Occipital lobe (tissue), 2 donors: ENCODE results near the gene SBF2. TPM values are rescaled to one million over a fixed set of nuclear protein-coding genes. Genes with fewer than 3 reads are reported as not detected.

Source experiments
- DNase-seq: peaks from one replicate; lab custom pipeline; 2025; lab: John Stamatoyannopoulos, UW
- total RNA-seq: library from RNA; depleted of rRNA; stranded (reverse); fragments of >200 nt; gene quantifications from one replicate; pipeline ENCODE4 v1.2.3, GENCODE V29; 2014

The SBF2 gene
- total RNA-seq, 1 donor from 2014 or later = 132 TPM

DNA sequence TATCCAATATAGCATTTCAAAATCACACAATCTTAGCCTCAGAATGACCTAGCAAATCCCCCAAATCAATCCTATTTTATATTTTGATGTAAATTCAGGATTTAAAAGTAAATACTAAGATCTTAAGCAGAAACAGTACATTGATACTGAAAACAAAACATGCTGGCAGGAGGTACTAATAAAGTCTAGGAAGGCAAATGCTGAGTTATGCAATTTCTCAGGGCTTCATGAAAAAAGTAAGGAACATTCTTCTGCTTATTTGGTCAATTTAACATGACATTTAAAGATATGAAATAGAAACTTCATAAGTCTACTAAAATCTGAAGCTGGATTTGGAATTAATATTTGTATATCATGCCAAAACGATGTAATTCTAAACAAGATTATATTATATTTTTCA, 476.8 kb downstream of the SBF2 start:
- DNase-seq = no peak

DNA sequence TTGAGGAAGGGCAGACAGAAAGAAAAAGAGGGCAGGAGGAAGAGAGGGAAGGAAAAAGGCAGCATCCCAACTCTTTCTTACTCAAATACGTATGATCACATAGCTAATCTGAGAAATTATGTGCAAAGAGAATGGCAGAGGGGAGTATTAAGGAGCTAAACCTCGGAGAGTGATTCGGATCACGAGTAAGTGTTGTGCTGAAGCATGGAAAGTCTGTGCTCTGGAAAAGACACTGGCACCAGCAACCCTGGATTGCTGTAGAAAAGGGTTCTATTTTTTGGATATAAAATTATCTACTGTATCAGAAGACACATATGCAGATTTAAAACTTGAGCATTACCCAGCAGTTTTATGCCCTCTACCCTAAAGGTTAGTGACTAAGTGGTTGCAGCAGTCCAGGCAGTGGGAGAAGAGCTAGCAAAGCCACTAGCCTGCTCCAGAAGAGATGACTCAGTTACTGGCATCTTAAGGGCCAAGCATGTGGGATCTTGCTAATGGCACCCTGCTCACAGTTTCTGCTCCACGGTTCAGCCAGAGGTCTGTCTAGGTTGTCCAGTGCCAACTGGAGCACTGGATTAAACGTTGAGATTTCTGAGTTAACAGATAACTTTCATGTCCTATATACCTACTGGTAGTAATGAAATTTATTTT, 478.4 kb downstream of the SBF2 start:
- no peak for DNase-seq

DNA sequence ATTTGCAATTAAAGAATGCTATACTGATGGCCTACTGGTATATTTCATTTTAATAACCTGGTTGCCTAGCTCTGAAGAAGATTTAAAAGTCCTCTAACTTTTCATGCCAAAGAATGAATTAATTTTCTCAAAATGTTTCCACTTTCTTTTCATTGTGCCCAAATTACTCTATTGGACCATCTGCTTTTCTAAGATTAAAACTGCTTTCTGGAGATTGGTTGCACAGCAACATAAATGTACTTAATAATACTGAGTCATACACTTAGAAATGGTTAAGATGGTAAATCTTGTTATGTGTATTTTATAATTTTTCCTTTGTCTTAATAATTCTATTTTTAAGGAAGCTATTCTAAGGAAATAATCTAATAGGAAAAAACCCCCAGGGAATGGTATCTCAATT, 479.9 kb downstream of the SBF2 start:
- DNase-seq = no peak

DNA sequence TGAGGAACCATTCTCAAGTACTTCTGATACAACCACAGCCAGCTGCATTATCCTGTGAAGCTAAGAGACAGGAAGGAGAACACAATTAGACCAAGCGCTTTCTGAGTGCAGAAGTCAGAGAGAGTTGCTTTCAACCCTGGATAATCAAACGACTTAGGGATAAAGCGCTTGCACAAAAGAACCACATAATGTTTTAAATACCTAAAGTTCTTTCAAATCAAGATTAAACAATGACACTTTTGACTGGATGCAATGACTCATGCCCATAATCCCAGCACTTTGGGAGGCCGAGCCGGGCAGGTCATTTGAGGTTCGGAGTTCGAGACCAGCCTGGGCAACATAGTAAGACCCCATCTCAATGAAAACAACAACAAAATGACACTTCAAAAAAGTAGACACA, 485.1 kb downstream of the SBF2 start:
- DNase-seq = no peak

DNA sequence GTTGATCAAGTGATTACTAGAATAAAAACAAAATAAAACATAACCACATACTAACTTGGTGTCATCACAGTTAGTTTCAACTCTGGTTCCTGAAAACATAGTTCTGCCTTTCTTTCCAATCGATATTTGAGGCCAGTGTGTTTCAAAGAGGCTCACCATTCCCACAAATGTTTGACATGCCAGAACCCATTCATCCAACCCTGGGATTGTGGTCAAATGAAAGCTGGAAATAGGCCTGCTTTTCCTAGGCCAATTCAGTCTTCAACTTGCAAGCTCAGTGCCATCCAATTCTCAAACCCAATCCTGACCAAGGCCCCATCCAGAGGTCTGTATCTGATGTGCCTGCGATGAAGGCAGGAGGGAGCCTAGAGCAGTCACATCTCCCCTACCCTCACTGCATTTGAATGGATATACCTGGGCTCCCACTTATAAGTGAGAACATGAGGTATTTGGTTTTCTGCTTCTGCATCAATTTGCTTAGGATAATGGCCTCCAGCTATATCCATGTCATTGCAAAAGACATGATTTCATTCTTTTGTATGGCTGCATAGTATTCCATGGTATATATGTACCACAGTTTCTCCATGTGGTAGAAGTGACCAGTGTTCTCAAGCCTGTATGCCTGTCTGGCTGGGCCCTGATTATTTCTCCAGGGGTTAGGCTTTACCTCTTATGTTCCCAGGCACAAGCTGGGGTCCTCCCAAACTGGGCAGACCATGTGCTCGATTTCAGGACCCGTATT, 486.9 kb downstream of the SBF2 start:
- DNase-seq = no peak

DNA sequence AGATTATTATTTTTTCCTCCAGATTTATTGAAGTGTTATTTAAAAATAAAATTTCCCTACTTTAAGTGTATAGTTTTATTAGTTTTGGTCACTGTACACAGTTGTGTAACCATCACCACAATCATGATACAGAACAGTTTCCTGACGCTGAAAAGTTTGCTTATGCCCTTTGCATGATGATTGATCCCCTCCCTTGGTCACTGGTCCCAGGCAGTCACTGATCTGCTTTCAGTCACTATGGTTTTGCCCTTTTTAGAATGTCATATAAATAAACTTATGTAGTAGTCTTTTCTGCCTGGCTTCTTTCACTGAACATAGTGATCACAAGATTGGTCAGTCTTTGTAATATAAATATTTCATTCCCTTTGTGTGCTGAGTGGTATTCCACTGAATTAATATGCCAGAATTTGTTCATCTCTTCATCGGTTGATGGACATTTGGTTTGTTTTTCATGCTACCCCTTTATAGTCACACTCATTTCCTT, 489.6 kb downstream of the SBF2 start:
- DNase-seq = no peak

DNA sequence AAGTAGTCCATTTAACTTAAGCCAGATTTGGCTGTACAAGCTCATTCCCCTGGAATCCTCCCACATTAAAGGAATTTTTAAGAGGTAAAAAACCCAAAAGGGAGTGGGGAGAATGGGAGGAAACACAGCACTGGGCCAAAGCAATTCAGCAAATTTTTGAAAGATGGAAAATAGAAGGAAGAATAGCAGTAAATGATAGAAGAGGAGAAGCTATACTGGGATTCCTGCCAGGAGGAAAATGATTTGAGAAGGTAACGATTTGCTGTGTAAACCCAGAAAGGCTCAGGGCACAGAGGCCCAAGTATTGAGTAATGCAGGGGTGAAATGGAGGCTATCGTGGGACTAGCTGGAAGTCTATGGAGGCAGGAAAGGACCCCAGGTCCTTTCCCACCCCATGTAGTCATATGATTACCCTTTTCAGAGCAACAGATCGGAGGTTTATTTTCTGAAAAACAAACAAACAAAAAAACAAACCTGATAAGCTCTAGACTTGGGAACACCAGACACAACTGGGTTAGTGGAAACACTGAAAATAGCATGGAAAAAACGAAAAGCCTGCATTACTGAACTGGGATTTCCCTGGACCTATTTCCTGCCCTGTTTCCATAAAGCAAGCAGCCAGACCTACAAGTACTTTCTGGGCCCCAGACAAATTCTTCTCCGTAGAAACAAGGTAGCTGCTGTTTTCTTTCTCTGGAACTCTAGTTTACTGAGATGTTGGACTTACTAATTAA, 490.2 kb downstream of the SBF2 start:
- DNase-seq = no peak

DNA sequence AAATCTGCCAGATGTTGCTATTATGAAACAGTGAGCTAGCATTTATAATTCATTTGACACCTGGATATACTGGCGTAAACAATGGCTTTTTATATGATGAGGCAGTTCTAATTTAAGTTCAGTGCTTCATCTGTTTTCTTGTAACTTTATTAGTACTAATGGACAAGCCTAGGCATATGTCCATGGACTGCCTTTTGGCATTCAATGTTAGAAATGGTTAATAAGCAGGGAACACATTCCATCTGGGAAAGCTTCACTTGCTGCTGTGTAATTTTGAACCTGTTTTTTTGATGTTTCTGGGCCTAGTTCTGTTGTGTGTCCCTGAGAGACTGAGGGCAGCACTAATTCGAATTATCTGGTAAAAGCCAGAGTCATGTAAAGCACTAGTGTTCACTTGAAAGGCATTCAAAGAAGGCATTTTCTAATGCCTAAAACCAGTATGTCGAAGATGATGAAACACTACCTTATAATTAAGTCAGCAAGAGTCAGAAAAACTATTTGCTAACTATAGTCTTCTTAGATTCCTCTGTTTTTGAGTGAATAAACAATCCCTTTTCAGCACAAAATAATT, 491.6 kb downstream of the SBF2 start:
- no peak for DNase-seq

DNA sequence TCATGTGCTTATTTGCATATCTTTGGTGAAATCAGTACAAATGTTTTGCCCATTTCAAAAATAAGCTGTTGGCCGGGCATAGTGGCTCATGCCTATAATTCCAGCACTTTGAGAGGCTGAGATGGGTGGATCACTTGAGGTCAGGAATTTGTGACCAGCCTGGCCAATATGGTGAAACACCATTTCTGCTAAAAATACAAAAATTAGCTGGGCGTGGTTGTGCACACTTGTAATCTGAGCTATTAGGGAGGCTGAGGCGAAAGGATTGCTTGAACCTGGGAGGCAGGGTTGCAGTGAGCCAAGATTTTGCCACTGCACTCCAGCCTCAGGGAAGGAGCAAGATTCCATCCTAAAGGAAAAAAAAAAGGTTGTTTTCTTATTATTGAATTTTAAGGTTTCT, 494.1 kb downstream of the SBF2 start:
- no peak for DNase-seq

DNA sequence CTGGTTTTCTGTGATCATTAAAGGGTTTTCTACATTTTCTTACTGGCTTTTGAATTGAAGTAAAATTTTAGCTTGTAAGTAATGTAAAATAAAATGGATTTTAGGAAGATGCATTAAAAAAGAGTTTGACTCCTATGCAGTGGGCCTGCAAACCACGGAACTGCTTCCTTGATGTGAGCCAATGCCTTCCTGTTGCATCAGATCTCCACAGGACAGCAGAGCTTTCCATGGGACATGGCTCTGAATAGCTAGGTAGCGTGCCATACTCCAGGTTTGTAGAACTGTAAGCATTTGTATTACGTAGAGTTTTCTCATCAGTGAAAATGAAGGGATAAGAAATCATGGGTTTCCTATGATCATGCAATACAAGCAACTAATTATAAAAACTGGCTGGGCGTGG, 496.7 kb downstream of the SBF2 start:
- DNase-seq = no peak

DNA sequence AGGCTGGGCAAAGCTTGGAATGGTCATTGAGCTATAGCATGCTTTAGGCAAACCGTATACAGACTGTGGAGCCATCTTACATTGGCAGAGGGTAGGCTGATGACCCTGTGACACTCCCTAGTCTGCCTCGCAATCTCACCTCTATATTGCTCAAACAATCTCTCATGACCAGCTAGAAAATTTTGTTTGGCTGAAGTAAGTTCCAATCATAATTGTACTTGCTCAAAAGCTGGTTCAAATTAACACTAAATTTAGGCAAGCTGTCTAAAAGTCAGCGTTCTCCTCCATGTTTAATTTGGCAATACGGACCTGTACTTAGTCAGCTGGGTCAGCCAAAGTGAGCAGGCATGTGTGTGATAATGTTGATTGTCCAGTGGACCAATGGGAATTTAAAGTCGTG, 497.2 kb downstream of the SBF2 start:
- DNase-seq = no peak

DNA sequence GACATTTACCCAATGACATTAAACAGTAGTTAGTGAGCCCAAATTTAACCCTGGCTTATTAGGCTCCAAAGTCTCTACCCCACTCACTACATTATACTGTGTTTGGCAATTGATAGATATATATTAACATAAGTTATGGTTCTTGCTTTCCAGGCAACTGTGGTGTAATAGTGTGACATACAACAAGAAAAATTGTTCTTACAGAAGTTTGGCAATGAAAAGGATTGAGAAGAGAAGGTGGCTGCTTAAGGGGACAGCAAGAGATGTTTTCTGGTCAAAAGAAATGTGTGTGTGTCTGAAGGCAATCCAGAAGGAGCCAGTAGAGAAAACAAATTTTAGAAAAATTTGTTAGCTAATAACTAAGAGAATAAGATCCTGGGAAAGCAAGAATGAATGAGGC, 497.8 kb downstream of the SBF2 start:
- DNase-seq = no peak

DNA sequence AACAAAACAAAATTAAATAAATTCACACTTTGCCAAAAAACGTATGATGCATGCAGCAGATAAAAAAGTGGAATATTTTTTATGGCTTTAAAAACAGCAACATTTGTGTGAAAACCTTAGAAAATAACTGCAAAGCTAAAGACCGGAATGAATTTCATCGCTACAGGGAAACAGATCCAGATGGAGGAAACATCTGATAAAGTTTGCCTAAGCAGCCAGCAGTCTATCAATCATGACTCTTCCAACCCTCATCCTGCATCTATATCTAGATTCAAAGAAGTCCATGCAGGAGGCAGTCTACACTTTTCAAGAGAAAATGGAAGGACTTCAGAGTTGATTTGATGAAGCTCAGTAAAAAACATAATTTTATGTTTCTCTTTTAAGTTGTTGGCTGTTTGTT, 503.3 kb downstream of the SBF2 start:
- DNase-seq = no peak

DNA sequence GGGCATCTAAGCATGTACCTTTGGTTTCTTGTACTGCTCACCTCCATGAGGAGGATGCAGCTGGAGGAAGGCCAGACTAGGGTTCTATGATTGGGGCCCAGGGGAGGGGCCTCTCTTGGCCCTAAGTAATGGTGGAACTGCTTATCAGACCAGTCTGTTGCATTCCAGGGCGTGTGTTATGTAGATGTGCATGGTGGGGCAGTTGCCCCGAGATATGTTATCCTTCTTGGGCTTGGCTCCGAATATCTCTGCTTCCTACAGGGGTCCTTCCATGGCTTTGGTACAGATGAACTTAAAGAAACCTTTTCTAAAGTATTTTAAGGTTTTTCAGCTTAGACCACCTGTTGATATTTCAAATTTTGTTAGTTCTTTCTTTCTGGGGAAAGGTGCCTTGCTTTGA, 504.1 kb downstream of the SBF2 start:
- DNase-seq = no peak

DNA sequence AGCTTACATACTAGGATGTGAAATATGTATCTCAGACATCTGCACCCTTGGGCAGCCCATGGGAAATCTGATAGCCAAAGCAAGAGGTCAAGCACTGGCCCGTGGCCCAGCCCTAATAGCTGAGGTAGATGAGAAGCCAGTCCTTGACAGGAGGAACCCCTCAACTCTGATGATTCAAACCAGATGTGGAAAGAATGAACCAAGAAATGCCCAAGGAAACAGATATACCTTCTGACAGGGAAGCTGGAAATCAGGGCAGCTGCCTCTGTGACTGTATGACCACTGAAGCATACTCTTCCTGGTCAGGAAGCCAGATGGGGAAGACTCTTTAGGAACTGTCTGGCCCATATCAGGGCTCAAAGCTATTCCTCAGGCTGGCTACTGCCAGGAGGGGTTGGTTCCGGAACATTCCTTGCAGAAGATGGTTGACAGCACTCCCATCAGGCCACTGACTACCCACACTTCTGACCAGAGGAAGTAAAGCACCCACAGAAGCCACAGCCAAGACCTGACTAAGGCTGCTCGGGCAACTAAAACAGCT, 506.0 kb downstream of the SBF2 start:
- no peak for DNase-seq

DNA sequence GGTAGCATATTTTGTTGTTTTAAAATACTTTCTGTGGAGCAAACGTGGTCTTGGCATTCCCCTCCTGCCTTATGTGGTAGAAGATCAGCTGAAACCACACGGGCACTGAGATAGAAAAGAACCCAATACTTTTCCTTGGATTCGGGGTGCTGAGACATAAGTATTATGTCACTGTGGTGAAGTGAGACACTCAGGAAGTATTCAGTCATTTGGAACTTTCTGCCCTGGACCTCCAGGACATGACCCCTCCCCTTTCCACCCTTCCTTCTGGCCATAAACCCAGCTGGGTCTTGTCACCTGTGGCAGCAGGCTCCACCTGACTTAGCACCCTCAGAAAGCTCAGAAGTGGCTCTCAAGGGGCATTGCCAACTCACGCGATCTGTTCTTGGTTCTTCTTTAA, 506.8 kb downstream of the SBF2 start:
- DNase-seq = no peak

DNA sequence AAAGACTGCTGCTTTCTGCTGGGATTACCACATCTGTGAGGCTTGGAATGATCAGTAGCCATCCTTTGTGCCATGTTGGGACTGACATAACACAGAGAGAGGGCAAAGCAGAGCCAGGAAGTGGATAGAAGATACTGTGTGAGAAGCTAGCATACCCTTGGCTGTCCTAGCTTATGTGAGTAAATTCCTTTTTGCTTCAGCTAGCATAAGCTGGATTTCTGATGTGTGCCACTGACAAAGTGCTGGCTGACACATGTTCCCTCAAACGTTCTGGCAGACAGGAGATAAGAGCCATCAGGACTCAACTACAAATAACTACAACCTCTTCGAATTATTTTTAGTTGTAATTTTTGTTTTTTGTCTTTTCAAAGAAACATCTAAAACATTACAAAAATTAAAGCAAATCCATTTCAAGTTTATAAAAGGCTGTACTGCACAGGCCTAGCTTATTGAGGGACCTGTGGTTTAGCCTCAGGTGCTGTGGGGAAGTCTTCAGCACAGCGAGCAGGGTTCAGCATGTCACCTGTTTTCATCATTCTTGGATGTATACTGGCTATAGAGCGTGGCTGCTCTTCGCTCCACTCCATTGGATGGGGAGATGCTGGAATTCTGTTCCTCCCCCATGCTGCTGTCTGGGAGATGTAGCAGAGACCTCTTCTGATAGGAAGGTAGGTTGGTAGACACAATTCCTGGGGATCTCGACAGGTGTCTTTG, 509.3 kb downstream of the SBF2 start:
- no peak for DNase-seq

DNA sequence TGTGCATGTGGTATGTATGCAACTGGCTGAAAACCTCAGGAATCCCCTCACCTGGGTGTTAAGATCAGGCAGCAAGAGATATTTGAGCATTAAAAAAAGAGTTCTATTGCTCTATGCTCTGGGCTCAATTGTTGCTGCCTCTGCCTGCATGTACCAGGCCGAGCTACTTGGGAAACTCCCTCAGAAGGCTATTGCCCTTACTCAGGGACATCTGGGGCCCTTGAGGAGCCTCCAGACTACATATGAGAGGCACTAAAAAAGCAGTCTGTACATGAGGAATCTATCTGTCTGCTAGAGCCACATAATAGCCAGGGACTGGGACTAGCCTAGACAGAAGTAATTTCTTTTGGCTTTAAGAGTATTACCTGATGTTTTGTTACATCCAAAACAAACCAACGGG, 510.0 kb downstream of the SBF2 start:
- no peak for DNase-seq

DNA sequence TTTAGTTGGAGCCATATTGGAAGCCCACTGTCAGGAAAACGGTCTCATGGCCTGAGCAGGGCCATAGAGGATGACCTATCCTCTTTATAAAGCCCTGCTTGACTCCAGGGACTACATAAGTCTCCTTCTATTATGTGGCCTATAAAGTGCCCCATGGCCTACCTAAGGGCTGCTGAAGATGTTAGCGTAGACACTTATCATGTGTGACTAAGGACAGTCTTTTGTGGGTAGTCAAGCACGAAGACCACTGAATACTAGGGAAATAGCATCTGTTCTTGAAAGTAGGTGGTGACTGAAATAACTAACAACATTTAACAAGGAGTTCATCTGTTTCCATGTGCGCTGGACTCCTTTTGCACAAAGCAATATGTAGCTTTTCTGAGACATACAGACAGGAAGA, 513.1 kb downstream of the SBF2 start:
- no peak for DNase-seq

DNA sequence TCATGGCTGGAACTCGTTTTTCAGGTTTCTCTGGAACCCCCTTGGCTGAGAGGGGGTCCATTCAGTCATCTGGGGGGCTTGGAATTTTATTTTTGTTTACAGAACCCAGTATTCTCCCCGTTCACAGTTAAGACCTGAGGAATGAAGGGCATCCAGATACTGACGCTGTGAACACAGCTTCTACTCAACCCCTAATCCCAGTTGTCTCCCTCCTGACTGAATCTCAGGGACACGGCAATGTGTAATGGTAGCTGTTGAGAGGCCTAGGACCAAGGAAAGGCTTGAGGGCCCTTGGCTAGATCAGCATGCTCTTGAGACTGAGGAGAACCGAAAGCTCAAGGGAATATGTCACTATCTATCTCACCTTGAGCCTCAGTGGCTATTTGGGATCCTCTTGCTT, 516.5 kb downstream of the SBF2 start:
- no peak for DNase-seq

DNA sequence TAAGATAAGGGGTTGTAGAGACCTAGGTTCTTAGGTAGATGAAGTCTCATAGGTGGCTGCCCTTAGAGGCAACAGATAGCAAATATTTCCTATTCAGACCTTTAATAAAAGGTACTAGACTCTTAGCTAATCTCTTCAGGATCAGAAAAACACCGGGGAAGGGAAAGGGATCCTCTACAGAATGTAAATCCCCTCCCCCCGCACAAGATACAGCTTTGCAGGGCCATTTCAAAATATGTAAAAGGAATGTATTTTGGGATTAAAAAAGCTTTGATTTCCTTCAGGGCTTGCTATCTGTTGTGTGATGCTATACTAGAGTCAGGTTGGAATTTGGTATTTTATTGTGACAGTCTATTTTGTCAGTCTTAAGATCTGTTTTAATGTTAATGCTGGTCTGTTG, 517.0 kb downstream of the SBF2 start:
- DNase-seq = no peak
